ENCODE data around the gene TBC1D12.
A peak's percentile ranks its signal among the peaks of the same experiment; 100 is the strongest.
"Not testable (repeated sequence)": the region's sequence is repeated elsewhere in the genome, so short reads cannot be mapped to it uniquely, and the experiment has no call there.

The TBC1D12 gene

DNA sequence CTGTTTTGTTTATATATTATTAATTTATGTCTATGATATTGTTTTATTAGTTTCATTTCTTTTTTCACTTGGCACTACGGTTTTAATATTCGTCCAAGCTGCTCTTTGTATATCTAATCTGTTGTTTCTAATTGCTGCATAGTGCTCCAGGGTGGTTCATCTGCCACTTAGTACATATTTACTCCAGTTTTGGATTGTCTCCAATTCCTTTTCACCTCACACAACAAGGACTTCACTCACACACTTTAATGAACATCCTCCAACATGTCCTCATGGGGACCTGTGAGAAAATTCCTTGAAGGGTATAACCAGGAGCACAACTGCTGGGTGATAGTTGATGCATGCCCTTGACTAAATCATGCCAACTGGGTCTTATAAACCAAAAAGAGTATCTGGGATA lies 25.5 kb upstream of the TBC1D12 start:
- TF ChIP-seq, protein P1, sequence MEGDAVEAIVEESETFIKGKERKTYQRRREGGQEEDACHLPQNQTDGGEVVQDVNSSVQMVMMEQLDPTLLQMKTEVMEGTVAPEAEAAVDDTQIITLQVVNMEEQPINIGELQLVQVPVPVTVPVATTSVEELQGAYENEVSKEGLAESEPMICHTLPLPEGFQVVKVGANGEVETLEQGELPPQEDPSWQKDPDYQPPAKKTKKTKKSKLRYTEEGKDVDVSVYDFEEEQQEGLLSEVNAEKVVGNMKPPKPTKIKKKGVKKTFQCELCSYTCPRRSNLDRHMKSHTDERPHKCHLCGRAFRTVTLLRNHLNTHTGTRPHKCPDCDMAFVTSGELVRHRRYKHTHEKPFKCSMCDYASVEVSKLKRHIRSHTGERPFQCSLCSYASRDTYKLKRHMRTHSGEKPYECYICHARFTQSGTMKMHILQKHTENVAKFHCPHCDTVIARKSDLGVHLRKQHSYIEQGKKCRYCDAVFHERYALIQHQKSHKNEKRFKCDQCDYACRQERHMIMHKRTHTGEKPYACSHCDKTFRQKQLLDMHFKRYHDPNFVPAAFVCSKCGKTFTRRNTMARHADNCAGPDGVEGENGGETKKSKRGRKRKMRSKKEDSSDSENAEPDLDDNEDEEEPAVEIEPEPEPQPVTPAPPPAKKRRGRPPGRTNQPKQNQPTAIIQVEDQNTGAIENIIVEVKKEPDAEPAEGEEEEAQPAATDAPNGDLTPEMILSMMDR (IDR thresholded peaks at IDR 0.05; ENCODE audit: control extremely low read depth, extremely low read depth, low read depth, missing control alignments) = no peak
- POLR2A ChIA-PET = no interaction called here
- CTCF ChIA-PET = interaction anchor here (0.9 kb wide), 1 partner anchor 15 kb away, joined by 4 read pairs; no protein-coding TSS in a partner anchor
- DNase-seq (ENCODE audit: extremely low spot score) = no peak

- TF ChIP-seq, protein P1 (IDR thresholded peaks at IDR 0.05; ENCODE audit: control extremely low read depth, extremely low read depth, low read depth, missing control alignments) = no peak
- no peak for DNase-seq (ENCODE audit: extremely low spot score)
- ChIA-PET POLR2A (no interaction called here), CTCF (interaction anchor here (1.6 kb wide), 1 partner anchor 60 kb away, joined by 3 read pairs; no protein-coding TSS in a partner anchor)
These were observed 18.8 kb upstream of the TBC1D12 start for GRCh38 chr10:94383530-94383929.

- CTCF ChIA-PET; POLR2A ChIA-PET; DNase-seq (ENCODE audit: extremely low spot score): not testable (repeated sequence)
These were observed 16.6 kb upstream of the TBC1D12 start for GRCh38 chr10:94385733-94386132.

GRCh38 chr10:94392117-94392516 lies 10.2 kb upstream of the TBC1D12 start:
- POLR2A ChIA-PET; DNase-seq (ENCODE audit: extremely low spot score): not testable (repeated sequence)
- CTCF ChIA-PET = interaction anchor here (1.5 kb wide), 1 partner anchor 72 kb away, joined by 4 read pairs; no protein-coding TSS in a partner anchor

GRCh38 chr10:94397549-94398370 lies 4.6 kb upstream of the TBC1D12 start:
- TF ChIP-seq, protein P1 (IDR thresholded peaks at IDR 0.05; ENCODE audit: control extremely low read depth, extremely low read depth, low read depth, missing control alignments) = no peak
- POLR2A ChIA-PET = no interaction called here
- no peak for DNase-seq (ENCODE audit: extremely low spot score)
- CTCF ChIA-PET = interaction anchor here (1.1 kb wide), 1 partner anchor 77 kb away, joined by 3 read pairs; no protein-coding TSS in a partner anchor

DNA sequence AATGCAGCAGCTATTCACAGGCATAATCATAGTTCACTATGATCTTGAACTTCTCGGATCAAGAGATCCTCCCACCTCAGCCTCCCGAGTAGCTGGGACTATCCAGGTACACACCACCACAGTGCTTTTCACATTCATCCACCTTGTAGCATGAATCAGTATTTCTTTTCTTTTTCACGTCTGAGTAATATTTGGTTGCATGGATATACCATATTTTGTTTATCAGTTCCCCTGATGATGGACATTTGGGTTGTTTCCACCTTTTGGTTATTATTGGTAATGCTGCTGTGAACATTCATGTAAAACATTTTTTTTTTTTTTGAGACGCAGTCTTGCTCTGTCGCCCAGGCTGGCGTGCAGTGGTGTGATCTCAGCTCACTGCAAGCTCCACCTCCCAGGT lies 3.6 kb upstream of the TBC1D12 start:
- TF ChIP-seq, protein P1 (IDR thresholded peaks at IDR 0.05; ENCODE audit: control extremely low read depth, extremely low read depth, low read depth, missing control alignments) = no peak
- ChIA-PET POLR2A (no interaction called here), CTCF (interaction anchor here (1.1 kb wide), 1 partner anchor 78 kb away, joined by 3 read pairs; no protein-coding TSS in a partner anchor)
- DNase-seq (ENCODE audit: extremely low spot score) = no peak

DNA sequence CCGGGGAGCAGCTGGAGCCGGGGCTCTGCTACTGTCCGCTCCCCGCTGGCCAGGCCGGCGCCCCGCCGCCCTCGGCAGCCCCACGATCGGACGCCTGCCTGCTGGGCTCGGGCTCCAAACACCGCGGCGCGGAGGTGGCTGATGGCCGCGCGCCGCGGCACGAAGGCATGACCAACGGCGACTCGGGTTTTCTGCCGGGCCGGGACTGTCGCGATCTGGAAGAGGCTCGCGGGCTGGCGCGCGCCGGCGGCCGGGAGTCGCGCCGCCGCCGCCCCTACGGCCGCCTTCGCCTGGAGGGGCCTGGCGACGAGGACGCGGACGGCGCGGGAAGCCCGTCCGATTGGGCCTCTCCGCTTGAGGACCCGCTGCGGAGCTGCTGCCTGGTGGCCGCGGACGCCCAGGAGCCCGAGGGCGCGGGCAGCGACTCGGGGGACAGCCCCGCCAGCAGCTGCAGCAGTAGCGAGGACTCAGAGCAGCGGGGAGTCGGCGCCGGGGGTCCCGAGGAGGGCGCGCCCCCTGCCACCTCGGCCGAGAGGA lies 570 bp downstream of the TBC1D12 start:
- ChIA-PET POLR2A (no interaction called here), CTCF (interaction anchor here (0.9 to 2.1 kb wide), 7 partner anchors 9 to 82 kb away, joined by 3 to 6 read pairs (median 3); partner anchors contain the start of gene NOC3L)
- DNase-seq (ENCODE audit: extremely low spot score) = peak; percentile 71
- TF ChIP-seq, protein P1 (IDR thresholded peaks at IDR 0.05; ENCODE audit: control extremely low read depth, extremely low read depth, low read depth, missing control alignments) = no peak

Measured in GM10248 (cell line).